8988T (cell line): ENCODE results near the gene MICALL2.

Source experiments
- DNase-seq: peaks from one replicate; pipeline ENCODE4 v3.0.0; 2011

The MICALL2 gene

DNA sequence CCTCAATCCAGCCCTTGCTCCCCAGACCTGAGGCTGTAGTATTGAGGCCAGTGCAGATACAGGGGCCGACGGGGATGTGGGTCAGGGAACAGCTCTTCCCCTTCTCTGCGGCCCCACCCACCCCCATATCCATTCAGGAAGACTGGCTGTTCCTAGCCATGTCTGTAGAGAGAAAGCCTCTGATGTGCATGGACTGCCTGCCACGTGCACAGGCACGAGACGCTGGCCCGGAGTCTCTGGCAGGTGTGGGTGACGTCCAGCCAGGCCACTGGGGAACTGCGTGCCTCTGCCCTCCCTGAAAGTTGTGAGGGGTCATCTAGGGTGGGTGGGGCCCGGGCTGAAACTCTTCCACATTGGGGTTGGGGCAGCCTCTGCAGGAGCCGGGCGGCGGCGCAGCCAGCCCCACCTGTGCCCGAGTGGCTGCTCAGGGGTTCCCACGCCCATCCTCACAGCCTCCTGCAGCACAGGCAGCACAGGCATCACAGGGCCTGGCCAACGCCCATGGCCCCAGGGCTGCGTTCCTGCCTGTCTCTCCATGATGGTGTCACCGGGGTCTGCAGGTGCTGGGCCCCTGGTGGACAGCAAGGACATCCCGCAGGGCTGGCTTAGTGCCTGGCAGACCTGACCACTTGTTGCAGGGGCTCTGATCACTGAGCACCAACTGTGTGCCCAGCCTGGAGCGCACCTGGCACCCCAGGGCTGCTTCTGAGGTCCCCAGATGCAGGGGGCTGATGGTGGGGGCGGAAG lies 27.5 kb downstream of the MICALL2 start:
- no peak for DNase-seq

DNA sequence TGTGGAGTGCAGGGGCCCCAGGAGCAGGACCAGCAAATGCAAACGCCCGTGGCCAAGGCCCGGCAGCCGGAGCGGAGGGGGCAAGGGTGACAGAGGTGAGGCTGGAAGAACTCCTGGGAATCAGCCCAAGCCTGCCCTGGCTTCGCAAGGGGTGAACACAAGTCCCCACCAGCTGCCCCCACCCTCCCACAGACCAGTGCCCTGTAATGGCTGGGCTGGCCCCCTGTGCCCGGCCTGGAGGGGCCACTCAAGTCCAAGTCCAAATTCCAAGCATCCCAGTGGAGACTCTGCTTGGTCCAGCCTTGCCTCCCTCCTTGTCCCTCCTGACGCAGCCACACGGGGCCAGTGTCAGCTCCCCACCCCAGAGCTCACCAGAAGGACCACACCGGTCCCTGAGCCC lies 28.0 kb downstream of the MICALL2 start:
- no peak for DNase-seq

DNA sequence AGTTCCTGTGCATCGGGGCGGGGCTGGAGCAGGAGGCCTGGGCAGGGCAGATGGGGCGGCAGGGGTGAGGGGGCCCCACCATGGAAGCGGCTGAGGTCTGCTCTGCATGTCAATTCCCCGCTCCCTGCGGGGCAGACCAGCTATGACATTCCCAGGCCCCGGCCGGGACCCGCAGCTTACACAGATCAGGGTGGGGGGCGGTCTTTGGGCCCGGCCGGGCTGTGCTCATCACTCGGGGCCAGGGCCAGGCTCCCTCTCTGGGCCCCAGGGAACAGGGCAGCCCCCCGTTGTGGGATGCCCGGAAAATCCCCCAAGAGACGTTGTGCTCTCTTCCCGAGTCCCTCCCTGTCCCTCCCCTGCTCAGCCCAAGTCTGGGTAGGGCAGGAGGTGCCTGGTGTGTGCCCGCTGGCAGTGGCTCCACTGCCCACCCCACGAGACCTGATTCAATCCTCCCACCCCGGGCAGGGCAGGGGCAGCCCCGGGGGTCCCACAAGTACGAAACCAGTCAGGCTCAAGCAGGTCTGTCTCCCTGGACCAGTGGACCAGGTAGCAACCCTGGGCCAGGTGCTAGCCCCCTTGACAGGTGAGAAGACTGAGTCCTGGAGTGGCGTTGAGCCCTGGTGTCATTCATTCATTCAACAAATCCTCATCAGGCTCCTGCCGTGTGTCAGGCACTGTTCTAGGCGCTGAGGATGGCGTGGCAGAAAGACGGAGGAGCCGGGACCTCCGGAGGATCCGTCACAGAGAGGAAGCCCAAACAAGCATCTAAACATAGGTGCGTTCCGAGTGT lies 29.0 kb downstream of the MICALL2 start:
- DNase-seq, result no peak

DNA sequence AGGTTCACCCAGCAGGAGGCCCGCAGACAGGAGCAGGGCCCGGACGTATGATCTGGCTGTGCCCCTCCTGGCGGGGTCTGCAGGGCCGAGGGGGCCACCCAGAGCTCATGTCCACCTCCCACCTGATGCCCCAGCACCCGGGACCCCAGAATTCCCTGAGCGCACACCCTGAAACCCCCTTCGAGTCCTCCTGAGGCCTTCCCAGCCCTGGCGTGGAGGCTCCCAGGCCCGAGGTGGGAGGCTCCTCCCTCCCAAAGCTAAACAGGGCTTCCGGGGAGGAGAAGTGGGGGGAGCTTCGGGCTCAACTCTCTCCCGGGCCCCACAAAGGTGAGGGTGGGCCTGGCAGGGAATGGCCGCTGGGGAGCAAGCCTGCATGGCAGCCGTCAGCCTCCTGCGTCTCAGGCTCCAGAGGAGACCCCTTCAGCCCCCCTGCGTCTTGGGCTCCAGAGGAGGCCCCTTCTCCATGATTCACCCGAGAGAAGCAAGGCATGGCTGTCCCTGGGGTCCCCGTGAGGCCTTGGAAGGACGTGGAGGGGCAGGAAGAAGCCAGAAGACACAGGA lies 30.2 kb downstream of the MICALL2 start:
- no peak for DNase-seq

DNA sequence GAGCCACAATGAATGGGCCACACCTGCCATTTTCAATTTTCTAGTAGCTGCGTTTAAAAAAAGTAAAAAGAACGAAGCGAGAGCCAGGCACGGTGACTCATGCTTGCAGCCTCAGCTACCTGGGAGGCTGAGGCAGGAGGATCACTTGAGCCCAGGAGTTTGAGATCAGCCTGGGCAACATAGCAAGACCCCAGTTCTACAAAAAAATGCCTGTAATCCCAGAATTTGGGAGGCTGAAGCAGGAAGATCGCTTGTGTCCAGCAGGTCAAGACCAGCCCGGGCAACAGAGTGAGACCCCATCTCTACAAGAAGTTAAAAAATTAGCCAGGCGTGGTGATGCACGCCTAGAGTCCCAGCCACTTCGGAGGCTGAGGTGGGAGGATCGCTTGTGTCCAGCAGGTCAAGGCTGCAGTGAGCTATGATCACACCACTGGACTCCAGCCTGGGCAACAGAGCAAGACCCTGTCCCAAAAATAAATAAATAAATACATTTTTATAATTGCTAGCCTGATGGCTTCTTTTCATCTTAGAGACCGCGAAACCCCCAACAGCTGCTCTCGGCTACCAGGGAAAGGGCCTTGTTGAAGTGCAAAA lies 32.1 kb downstream of the MICALL2 start:
- no peak for DNase-seq

DNA sequence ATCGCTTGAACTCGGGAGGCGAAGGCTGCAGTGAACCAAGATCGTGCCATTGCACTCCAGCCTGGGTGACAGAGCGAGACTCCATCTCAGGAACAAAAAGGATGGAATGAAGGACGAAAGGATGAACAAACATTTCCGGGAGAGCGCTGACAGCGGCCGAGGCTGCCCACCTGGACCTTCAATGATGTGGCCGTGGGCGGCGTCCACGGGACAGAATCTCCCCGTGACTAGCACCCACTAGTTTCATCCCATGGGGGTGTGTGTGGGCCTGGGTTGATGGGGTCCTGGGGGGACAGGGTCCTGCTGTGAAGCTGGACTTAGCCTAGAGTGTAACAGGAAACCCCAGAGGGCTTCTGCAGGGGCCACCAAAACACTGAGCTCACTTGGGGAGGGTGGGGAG lies 32.8 kb downstream of the MICALL2 start:
- DNase-seq, result no peak

DNA sequence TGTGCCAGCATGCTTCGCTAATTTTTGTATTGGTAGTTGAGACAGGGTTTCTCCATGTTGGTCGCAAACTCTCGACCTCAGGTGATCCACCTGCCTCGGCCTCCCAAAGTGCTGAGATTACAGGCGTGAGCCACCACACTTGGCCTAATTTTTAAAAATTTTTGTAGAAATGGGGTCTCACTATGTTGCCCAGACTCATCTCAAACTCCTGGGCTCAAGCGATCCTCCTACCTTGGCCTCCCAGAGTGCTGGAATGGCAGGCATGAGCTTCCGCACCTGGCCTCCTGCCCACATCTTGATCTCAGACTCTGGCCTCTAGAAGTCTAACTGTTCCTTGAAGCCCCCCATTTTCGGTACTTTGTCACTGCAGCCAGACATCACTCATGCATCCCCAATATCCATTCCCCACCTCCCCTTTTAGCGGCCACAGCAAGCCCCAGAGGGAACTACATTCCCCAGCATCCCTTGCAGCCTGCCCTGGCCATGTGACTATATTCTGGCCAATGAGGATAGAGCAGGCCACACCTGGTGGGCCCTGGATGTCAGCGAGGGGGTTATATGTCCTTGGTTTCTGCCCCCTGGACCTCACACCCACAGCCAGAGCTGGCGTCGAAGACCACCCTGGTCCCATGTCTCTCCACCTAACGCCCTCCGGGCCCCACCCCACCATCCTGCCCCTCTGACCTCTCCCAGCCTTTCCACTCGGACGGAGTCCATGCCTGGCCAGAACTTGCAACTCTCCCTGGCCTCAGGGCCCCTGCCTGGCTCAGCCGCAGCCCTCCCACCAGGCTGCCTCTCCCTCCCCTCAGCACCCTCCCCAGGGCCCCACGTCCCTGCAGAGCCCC lies 33.8 kb downstream of the MICALL2 start:
- DNase-seq, result peak; percentile 87

DNA sequence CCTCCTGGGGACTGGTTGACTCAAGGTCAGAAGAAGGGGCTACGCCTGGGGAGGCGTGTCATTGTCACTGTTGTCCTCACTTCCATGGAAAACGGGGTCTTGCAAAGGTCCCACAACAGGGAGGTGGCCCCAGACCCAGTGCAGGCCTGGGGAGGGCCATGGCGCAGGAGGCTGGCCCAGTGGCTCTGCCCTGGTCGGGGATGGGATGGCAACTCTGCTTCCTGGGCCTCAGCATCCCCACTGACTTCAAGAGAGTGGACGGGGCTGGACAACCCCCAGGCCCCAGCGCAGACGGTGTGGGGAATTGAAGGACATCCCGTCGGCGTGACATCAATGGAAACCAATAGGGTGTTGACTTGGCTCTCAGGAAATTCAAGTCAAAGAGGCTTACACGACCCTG lies 35.2 kb downstream of the MICALL2 start:
- no peak for DNase-seq

DNA sequence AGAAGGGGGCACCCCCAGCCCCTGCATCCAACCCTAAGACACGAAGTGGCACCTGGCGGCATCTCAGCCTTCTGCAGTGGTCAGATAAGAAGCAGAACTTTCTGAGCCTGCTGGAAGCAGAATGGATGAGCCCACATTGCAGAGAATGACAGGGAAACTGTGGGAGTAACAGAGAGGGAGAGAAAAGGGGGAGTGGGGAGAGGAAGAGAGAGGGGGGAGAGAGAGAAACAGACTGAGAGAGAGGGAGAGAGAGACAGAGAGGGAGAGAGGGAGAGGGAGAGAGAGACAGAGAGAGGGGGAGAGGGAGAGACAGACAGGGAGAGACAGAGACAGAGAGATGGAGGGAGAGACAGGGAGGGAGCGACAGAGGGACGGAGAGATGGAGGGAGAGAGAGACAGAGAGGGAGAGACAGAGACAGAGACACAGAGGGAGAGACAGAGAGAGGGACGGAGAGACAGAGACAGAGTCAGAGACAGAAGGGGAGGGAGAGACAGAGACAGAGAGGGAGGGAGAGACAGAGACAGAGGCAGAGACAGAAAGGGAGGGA lies 35.9 kb downstream of the MICALL2 start:
- no peak for DNase-seq

DNA sequence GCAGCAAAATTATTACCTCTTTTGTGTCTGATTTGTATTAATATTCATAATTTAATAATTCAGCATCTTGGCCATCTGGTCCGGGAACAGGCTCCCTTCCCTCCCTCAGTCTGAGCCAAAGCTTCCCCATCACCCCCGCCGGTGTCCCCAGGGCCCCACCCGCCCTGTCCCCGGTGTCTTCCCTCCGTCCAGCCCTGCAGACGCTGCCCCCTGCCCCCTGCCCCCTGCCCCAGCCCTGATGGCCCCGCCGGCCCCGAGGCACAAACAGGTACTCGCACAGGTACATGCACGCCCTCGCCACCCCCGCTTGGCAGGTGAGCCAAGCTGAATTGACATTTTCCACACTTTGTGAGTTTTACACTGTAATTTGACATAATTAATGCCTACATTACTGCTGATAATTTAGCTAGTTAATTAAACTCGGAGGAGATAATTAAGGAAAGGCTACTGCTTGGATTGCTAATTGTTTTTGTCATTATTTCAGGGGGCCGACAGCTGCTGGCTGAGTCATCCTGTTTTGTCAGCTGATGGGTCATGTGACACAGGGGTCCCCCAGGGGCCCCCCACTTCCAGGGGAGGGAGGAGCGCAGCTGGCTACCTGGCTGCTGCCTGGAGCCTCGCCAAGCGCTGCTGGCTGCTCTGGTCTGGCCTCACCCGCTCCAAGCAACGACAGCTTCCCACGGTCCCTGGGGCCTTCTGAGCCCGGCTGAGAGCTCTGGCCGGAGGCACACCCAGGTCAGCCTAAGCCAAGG lies 36.6 kb downstream of the MICALL2 start:
- no peak for DNase-seq

DNA sequence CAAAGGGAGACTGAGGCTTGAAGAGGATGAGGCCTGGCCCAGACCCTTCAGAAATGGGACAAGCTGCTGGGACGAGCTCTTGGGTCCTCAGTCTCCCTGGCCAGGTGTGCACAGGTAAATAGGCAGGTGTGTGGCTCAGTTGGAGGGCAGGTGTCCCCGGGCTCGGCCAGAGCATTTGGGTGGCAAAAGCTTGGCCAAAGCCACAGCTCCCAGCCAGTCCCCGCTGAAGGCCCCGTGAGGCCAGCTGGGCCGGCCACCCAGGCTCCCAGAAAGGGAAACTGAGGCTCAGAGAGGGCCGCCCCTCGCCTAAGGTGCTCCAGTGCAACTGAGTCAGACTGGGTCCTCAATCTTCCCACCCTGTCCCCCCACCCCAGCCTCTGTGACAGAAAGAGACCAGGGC lies 37.3 kb downstream of the MICALL2 start:
- no peak for DNase-seq

DNA sequence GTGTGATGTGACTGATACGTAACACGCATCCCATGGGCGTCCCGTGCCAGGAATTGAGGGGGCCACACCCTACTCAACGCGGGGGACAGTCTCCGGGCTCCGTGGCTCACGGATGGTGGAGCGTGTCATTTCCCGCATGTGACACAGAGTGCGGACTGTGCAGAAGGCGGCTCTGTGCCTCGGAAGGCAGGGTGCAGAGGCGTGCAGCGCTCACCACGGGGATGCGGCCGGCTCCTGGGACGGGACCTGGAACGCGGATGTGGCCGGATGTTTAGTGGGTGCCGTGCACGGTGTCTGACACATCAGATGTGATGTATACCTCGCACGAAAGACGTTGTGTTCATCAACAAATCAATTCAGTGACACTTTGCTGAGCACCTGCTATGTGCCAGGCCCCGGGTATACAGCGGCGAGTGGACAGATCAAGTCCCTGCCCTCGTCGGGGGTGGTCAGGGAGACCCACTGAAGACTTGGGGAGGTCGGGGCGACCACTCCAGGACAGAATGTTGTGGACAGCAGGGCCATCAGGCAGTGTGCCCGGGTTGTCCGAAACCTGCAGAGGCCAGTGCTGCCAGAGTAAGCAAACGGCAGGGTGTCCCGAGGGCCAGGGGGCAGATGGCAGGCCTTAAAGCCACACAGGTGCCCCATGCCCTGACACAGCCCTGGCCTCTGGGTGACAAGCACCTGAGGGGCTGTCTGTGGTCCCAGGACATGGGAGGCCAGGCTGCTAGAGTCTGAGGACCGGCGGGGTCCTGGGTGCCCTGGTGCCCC lies 38.1 kb downstream of the MICALL2 start:
- DNase-seq, result no peak

DNA sequence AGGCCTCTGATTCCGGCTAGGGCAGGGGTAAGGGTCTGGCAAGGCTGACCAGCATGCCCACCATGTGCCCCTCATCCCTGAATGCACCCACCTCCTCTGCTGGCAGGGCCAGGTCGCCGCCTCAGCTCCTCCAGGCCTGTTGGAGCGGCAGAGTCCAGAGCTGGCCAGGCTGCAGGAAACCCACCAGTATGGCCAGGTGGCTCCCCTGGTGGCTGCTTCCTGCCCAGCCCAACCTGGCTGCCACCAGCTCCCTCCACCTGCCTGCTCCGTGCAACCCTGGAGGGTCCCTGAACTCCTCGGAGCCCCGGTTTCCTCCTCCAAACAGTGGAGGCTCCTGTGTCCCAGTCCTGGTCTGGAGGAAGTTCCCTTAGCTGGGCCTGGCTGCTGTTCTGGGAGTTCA lies 39.6 kb downstream of the MICALL2 start:
- DNase-seq, result no peak

DNA sequence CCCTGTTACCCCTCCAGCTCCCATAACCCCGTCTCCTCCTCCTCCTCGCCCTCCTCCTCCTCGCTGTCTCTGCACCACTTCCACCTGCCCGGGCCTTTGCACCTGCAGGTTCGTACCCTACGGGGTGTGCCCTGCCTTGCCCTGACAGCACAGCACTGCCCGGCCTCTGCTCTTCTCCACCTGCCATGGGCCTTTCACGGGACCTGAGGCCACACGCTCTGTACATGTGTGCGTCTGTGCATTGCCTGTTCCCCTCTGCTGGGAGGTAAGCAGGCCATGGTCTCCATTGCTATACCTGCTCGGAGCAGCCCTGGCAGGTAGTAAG lies 40.0 kb downstream of the MICALL2 start:
- DNase-seq, result no peak

DNA sequence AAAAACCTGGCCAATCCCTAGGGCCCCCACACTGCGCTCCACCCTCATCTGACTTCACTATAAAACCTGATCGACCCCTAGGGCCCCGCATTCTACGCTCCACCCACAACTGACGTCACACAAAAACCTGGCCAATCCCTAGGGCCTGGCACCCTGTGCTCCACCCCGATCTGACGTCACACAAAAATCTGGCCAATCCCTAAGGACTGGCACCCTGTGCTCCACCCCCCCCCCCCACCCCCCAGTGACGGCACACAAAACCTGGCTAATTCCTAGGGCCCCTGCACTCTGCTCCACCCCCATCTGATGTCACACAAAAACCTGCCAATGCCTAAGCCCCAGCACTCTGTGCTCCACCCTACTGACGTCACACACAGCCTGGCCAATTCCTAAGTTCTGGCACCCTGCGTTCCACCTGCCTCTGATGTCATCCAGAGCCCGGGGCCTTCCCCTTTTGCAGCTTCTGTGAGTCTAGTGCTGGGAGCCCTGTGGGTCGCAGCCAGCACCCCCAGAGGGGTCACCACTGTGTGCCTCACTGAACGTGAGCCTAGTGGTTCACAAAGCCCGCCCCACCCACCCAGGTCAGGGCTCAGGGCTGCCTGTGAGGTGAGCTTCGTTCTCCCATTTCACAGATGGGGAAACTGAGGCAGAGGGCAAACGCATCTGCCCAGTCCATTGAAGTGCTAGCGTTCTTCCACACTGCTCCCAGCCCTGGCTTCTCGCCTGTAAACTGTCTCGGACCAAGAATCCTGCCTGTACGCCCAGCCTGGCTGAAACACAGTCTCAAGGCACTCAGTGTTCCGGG lies 40.6 kb downstream of the MICALL2 start:
- no peak for DNase-seq

DNA sequence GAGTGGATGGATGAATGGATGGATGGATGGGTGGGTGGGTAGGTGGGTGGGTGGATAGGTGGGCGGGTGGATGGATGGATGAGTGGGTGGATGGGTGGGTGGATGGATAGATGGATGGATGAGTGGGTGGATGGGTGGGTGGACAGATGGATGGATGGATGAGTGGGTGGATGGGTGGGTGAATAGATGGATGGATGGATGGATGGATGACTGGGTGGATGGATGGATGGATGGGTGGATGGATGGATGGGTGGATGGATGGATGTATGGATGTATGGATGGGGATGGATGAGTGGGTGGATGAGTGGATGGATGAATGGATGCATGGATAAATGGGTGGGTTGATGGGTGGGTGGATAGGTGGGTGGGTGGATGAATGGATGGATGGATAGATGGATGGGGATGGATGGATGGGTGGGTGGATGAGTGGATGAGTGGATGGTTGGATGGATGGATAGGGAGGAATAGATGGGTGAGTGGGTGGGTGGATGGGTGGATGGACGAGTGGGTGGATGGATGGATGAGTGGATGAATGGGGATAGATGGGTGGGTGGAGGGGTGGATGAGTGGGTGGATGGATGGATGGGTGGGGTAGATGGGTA lies 43.8 kb downstream of the MICALL2 start:
- DNase-seq, result no peak

DNA sequence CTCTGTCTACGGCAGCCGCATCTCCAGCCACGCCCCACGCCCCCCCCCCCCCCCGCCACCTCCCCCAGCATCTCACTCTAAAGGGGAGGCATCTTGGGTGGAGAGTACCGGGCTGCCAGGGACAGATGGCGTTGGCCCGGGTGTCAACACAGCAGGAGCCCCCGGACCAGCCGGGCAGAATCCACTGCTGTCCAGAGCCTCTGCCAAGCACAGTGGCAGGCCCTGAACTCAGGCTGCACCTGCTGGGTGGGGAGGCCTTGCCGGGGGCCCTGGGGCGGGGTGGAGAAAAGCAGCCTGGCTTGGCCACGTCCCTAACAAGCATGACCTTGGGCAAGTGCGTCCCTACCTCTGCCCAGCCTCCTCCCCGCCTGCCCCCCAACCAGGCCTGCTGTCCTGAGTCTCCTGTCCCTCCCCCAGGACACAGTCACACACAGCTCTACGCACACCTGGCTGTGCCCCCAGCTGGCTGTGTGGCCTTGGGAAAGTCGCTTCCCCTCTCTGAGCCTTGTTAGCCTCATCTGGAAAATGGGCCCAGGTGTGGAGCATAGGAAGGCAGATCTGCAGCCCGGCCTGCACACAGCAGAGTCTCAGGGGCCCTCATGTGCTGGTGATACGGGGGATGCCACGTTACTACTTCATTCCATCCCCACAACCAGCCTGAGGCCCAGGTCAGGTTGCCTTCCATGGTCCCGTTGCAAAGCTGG lies 45.2 kb downstream of the MICALL2 start:
- DNase-seq, result no peak

DNA sequence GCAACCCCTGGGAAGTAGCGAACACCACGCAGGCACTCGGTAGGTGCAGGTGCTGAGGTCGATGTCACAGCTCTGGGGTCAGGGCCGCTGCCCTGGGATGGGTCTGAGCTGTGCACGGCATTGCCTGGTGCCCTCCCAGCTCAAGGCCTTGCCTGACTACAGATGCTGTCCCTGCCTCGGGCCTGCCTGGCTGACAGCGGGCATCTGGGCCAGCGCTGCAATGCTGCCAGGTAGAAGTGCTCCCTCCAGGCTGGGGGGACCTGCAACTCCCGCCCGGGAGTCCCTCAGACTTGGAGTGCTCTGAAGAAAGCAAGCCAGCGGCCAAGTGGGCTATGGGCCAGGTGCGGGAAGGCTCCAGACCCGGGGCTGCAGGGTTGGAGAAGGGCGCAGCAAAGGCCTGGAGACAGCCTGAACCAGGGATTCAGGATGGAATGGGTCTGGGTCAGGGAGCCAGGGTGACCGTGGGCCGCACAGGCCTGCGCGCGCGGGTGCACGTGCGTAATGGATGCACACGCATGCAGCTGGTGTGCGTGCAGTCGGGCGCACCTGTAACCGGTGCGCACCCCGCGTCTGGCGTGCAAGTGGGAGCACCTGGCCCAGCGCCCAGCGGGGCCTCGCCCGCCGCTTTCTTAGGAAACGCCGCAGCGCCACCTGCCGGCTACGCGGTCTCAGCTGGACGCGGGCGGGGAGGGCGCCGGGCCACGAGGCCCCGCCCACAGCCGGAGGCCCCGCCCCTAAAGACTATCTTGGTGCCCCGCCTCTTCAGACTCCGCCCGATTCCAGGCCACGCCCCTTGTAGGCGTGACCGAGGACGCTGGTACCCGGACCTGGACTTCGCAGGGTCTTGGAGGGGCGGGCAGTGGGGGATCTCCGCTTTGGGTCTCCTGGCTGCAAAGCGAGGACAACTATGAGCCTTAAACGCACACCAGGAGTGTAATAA lies 46.7 kb downstream of the MICALL2 start:
- DNase-seq, result peak; percentile 93
